OCI-LY3 (cell line): Measurements from ENCODE around the gene WBP1.

Source experiments
- EZH2phosphoT487 ChIP-seq: fragments of 200-600 bp; shearing (Covaris generic); IDR thresholded peaks from 2 replicates; pipeline ENCODE4 v1.6.1; 2018; ENCODE audit warnings: antibody characterized with exemption, mixed run types, low read depth
- TF ChIP-seq, protein P1 (sequence below): fragments of 200-600, 300-600 bp; sonication (generic); IDR thresholded peaks from 2 replicates; pipeline ENCODE4 v1.5.1; 2014; ENCODE audit warnings: antibody characterized with exemption, low read length, low read depth

DNA sequence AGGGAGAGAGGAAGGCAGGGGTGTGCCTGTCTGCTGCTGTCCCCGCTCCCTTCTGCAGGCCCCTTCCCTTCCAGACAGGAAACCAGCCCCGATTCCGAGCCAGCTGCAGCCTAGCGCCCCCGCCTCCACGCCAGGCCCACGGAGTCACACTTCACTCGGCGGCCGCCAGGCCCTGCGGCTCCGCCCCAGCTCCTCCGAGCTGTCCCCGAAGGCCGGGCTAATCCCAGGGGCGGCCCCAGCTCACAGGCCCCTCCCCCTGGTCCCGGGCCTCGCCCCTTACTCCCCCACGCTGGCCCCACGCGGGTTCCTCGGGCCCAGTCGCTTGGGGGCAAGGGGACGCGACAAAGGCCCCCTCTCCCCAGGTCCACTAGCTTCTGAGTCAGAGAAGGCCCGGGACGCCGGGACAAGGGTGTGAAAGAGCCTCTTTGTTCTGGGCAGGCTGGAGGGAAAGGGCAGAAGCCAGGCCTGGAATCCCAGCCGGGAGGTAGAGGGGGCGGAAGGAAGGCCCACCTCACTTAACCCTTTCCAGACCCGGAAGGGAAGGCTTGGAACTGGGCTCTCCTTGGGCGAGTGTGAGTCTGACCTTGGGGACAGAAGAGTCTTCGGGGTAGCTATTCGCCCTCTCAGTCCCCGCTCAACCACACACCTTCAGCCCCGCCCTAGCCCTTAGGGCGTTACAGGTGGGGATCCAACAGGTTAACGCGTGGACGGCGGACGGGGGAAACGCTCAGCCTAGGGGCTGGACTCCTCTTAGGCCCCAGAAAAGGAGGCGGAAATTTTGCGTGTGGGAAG lies 17.7 kb upstream of the WBP1 start:
- TF ChIP-seq, protein P1, sequence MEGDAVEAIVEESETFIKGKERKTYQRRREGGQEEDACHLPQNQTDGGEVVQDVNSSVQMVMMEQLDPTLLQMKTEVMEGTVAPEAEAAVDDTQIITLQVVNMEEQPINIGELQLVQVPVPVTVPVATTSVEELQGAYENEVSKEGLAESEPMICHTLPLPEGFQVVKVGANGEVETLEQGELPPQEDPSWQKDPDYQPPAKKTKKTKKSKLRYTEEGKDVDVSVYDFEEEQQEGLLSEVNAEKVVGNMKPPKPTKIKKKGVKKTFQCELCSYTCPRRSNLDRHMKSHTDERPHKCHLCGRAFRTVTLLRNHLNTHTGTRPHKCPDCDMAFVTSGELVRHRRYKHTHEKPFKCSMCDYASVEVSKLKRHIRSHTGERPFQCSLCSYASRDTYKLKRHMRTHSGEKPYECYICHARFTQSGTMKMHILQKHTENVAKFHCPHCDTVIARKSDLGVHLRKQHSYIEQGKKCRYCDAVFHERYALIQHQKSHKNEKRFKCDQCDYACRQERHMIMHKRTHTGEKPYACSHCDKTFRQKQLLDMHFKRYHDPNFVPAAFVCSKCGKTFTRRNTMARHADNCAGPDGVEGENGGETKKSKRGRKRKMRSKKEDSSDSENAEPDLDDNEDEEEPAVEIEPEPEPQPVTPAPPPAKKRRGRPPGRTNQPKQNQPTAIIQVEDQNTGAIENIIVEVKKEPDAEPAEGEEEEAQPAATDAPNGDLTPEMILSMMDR: peak; percentile 24; the same call in 1 of the 2 replicates
- TF ChIP-seq EZH2phosphoT487: no peak
